Fibroblast of skin of right quadriceps (primary cell): ENCODE measurements around the gene AKAP6.
"Not testable (repeated sequence)": the region's sequence is repeated elsewhere in the genome, so short reads cannot be mapped to it uniquely, and the experiment has no call there.

Source experiments
- DNase-seq: peaks from one replicate; pipeline ENCODE4 v3.0.0-alpha.2; 2013

AKAP6 gene

DNA sequence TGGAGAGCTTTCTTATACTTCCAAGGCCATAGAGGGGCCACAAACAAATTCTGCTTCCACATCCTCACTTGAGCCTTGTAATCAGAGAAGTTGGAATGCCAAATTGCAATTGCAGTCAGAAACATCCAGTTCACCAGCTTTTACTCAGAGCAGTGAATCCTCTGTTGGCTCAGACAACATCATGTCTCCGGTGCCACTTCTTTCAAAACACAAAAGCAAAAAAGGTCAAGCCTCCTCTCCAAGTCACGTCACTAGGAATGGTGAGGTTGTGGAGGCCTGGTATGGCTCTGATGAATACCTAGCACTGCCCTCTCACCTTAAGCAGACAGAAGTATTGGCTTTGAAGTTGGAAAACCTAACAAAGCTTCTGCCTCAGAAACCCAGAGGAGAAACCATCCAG is 217.1 kb downstream of the AKAP6 start:
- no peak for DNase-seq

DNA sequence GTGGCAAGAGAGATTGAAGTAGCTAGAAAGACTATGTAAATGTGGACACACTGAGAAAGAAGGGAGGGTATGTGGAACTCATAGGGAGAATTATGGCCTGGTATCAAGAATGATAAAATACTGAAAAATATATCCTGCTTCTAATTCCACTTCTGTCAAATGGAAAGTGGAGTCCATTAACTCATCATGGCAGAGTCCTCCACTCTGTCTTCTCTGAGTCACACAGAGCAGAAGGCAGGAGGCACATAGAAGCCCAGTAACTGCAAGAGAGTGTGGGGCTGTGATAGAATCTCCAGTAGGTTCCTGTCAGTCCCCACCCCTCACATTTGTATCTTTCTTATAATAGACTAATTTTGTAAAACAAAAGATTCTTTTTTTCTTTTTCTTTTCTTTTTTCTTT is 223.7 kb downstream of the AKAP6 start:
- no peak for DNase-seq

DNA sequence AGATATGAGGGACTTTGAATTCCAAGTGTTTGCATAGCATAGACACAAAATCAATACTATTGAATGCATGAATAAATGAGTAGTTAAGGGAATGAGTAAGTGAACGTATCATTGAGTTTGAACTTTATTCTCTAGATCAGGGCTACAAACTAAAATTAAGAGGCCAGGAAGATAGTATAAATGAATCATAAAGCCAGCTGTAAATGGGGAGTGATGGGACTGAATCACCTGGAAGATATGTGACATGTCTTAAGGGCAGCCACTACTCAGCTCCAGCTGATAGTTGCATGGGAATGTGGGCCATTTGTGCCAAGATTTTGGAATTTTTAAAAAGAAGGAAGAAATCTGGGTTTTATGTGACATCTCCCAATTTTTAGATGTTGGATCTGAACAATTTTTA is 229.9 kb downstream of the AKAP6 start:
- peak; percentile 42 for DNase-seq

DNA sequence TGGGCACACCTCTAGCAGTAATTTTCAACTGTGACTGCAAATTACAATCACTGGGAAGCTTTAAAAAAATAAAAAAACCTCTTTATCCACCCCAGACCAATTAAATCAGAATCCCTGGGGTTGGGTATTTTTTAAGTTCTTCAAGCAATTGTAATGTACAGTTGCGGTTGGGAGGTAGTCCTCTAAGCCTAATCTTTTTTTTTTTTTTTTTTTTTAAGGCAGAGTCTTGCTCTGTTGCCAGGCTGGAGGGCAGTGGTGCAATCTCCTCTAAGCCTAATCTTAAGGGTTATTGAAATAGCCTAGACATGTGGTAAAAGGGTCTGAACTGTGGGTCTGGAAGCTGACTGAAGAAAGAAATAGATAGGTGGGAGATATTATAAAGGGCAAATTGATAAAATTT is 230.5 kb downstream of the AKAP6 start:
- peak; percentile 19 for DNase-seq

DNA sequence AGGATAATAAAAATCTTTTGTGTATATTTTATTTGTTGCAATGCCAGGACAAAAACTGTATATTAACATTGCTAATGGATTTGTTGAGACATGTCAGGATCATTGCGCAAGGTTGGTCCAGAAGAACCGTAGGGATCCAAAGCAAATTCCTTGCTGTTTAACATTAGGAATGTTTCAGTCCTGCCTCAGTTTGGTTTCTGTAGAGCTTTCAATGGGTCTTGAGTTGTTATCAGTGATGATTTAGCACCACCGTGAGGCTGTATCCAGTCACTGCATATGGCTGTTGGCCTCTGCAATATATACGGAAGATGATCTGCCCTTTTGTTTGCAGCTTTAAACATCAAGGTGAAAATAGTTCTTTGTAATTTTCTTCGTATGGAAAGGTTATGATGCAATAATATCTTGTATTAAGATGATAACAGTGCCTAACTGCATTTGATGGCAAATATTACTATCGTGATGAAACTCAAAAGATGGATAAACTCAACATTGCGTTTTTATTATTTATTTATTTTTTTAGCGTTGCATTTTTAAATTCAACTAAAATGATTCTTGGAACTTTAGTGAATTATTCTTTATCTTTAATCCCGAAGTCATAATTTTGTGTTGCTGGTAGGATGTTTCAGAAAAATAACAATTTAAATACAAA is 231.2 kb downstream of the AKAP6 start:
- peak; percentile 83 for DNase-seq

DNA sequence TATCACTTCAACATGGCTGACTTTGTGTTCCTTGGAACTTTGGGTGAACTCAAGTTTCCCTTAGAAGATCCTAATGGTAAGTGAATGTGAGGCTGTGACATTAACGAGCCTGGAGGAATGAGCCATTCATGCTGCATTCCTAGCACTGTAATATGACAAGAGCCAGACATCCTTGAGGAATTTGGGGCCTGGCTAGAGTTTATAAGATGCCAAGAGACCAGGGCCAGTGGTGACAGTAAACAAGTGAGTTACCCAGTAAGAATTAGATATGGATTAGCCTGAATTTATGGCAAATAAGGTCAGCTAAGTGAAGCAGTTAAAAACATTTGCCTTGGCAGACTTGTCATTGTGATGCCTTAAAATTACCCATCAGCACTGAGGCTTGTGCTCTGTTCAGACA is 232.4 kb downstream of the AKAP6 start:
- DNase-seq, result peak; percentile 93

DNA sequence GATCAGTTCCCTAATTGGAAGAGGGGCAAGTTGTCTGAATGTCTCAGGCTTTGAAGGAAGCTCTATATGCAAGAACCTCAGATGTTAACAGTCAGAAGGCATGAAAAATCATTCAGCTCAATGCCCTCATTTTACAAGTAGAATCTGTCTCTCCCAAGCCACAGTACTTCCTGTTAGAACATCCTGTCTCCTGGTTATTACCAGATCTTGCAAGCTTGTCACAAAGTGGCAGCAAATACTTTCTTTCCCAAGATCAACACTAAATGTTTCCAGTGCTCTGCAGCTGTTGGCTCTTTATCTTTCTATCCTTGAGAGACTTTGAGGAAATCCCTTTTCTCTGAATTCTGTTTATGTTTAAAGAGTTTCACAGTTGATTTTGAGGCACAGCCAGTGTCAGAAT is 235.5 kb downstream of the AKAP6 start:
- DNase-seq, result peak; percentile 33

DNA sequence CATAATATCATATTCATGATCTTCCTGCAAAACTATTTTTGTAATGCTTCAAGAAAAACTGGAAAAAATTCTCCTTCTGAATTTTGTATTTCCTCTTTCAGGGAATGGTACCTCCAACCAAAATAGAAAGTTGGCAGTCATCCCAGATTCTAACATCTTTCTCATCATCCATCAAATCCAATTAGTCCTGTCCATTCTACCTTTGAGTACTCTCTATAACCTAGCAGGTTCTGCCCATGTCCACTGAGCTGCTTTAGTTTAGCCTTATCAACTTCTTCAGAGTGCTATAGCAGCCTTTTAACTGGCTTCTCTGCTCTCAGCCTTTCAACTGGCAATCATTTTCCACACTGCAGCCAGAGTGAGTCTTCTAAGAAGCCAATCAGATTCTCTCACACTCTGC is 236.2 kb downstream of the AKAP6 start:
- DNase-seq, result peak; percentile 18

DNA sequence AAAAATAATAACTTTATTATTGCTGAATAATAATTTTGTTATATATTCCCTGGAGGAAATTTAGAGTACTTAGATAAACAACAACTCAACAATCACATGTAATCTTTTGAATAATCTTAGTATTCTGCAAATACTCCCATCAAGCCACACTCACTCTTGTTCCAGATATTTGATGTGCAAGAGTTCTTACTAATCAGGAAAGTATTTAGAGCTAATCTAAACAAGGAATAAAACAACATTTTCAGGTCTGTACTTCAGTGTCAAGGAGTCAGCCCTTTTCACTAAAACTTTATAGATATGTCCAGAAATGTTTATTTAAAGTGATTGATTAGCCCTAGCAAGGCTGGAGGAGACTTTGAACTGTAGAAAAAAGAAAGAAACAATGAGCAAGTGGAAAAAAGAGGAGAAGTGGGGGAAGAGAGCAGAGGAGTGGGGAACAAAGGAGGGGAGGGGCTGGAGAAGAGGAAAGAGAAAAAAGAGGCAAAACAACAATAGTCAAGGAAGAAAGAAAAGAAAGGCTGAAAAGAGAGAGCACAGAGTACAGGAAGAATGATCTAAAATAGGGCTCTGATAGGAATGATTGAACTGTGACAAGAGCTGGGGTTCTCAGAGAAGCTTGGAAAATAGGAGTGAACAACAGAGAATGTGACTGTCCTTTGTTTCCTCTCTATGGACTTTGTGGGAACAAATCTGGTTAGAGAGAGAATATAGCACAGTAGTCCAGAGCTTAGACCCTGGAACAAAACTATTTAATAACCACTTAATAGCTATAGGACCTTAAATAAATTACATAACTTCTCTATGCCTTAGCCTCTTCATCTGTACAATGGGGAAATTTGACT is 238.7 kb downstream of the AKAP6 start:
- peak; percentile 61 for DNase-seq

DNA sequence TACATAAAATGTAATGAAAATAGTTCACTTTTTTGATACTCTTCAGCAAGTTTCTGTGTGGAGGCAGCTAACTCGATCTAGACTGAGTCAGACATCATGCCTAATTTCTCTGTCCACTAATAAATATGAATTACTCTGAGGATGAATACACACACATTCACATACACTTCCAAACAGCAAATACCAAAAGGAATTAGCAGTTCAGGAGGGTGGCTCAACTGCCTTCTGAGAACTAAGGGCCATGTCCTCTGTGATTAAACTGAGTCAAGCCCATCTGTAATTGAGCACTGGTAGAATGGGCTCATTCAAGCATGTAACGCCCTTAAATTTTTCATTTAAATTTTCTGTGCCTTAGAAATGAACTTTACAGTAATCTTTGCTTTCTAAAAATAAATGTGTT is 242.5 kb downstream of the AKAP6 start:
- DNase-seq, result no peak

DNA sequence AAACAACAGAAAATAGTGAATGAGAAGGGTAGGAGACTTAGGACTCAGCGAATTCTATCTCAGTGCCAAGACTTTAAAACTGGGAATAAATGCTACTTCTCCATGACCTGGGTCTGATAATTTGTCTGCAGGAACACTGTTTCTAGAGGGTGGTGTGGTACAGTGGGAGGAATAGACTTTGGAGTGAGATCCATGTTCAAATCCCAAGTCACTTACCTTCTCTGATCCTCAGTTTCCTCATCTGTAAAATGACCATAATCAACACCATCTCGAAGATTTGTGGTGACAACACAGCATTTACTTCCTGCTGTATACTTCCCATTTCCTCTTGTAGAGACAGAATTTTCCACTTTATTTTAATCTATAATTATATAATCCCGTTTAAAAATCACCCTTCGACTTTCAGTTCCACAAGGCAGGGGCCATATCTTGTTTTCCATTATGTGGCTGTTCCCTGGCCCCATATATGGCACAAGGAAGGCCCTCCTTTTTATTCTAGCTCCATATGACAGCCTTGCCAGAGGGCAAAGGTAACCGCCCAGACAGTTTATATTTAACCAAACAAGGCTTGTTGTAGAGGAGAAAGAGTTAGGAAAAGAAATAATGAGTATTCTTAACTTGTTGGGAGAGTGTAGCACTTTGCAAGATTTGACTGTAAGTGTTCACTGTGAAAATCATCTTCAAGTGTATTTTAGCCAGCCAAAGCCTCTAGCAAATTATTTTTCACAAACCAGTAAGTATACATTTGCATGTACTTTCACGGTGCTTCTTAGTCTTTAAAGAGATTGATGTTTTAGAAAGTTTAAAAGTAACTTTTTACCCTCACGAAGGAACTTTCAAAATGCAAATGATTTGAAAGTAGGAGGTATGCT is 243.1 kb downstream of the AKAP6 start:
- DNase-seq, result no peak

DNA sequence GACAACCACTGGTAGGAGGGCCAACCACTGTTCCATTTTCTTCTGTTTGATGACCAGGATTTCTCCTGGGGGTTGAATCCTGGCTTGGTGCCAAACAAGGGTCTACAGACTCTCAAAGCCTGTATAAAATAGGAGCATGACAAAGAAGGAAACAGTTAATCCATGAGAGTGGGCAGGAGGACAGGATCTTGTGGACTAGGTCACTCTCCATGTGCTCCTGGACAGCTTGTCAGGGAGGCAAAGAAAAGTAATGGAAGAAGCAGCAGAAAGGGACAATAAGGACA is 243.7 kb downstream of the AKAP6 start:
- DNase-seq, result no peak

DNA sequence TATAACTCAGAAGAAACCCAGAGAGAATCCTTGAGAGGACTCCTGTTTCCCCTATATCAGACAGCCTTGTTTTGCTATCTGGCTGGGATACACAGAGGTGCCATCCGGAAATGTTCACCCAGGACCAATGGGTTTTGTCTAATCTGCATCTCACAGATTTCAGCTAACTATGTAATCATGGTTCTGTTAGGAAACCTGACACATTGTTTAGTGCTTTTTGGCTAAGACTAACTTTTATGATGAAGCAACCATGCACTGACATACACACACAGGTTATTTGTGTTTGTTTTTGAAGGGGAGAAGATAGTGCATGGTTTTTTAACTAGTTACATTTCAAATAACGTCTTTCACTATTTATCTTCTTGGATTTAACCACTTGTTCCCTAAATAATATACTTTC is 245.2 kb downstream of the AKAP6 start:
- DNase-seq, result no peak

DNA sequence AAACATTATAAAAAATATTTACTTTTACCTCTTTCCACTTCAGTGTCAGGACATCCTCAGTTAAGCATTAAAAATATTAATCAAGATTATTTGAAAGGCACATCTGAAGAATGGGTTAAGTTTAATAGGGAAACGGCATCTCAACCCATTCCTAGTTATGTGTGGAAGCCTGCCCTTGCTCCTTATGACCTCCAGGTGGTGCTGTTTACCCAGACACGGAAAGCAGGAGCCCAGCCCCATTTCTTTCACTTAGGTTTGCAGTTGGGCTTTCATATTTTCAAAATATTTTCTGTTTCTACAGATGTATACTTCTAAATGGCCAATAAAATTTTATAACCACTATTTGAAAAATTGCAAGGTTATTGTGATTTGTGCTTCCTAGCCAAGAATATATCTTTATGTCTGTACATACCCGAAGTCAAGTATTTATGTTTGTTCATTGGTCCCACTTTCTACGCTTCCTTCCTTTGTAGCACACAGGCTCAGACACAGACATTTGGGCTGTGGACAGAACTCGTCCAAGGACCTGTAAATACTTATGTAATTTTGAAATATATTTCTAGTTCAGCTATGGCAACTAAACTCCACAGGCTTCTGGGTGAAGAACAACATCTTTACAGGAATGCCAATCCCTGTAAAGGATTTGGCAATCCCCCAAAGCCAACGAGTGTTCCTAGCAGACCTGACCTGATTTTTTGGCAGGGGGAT is 247.1 kb downstream of the AKAP6 start:
- DNase-seq, result peak; percentile 66

DNA sequence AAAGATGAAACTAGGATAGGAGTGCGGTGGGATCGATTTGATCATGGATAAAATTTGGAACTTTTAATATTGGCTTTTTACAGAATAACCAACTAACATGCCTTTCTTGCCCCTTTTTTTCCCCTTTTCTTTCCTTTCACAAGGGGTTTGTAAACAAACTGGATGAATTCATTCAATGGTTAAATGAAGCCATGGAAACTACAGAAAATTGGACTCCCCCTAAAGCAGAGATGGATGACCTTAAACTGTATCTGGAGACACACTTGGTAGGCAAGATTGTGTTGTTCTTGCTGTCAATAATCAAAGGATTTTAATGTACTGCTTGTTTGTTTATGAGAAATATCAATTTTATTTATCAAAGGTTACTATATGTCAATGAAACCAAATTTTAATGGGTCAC is 247.9 kb downstream of the AKAP6 start:
- no peak for DNase-seq

DNA sequence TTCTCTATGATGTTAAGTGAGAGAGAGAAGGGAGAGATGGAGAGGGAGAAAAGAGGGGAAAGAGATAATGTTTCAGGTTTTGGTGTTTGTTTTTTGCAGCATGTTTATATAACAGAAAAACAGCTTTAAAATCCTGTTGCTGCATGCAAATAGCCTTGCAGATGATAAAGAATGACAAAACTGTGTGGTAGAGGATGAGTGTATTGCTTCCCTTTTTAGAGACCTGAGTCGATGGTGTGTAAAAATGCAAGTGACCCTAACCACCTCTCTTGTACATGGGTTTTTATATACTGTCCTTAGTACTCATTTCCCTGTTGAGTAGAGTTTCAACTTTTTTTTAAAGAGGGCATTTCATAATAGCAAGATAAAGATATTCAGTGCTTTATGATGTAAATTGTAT is 249.1 kb downstream of the AKAP6 start:
- DNase-seq, result no peak

DNA sequence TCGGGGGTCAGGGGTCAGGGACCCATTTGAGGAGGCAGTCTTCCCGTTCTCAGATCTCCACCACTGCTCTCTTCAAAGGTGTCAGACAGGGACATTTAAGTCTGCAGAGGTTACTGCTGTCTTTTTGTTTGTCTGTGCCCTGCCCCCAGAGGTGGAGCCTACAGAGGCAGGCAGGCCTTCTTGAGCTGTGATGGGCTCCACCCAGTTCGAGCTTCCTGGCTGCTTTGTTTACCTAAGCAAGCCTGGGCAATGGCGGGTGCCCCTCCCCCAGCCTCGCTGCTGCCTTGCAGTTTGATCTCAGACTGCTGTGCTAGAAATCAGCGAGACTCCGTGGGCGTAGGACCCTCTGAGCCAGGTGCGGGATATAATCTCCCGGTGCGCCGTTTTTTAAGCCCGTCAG is 254.3 kb downstream of the AKAP6 start:
- DNase-seq, result not testable (repeated sequence)

DNA sequence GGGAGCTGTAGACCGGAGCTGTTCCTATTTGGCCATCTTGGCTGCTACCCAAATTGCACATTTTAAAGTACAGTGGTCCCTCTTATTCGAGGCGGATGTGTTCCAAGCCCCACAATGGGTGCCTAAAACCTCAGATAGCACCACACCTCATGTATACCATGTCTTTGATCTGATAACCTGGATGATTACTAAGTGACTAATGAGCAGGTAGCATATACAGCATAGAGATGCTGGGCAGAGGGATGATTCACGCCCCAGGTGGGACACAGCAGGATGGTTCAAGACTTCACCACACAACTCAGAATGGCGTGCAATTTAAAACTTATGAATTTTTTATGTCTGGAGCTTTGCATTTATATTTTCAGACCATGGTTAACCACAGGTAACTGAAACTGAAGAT is 255.0 kb downstream of the AKAP6 start:
- DNase-seq, result no peak

DNA sequence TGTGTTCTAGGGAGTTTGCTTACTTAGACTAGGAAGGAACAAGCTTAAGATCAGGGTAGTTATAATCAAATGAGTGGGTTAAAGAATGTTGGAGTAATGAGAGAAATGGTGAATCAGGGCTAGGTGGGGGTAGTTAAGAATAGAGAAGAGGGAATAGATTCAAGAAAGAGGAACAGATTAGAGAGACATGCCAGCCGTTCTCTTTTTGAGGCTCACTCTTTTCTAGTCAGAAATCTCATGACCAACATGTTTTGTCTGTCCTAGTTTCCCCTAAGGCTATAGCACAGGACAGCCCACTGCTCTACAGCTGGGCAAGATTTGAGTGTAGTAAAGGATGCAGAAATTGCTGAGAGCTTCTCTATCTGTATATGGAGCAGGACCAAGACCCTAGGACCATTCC is 258.4 kb downstream of the AKAP6 start:
- DNase-seq, result no peak

DNA sequence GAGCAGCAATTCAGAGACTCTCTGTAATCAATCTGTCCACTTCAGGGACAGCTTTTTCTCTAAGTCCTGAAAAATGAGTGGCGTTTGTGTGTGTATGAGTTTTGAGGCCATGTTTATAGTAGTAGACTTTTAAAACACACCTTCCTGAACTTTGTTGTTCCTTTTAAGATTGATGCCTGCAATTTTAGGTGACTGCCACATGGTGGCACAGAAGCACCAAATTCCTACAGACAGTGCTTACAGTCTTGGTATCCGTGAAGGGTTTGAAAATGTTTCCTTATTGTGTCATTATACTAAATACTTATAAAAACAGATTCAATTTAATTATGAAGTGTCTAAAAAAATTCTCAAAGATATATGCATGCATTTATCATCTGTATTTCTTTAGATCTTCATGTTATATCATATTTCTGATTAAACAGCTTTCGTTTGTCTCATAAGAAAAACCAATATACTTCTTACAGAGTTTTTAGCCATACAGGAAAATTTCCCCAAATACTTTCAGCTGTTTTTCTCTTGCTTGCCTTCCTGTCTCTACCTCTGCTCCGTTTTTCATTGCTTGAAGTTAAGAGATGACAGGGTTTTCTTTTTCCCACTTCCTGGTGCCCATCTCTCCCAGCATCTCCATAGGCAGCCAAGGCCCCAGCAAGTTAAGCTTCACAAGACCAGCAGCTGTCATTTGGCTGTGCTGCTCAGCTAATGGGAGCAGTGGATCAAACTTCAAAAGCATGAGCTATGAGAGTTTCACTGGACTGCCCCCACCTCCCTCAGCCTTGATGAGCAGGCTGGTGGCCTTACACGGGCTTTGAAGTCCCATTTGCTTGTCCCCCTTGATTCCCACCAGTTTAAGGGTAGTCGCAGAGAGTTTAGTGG is 259.6 kb downstream of the AKAP6 start:
- DNase-seq, result peak; percentile 59

DNA sequence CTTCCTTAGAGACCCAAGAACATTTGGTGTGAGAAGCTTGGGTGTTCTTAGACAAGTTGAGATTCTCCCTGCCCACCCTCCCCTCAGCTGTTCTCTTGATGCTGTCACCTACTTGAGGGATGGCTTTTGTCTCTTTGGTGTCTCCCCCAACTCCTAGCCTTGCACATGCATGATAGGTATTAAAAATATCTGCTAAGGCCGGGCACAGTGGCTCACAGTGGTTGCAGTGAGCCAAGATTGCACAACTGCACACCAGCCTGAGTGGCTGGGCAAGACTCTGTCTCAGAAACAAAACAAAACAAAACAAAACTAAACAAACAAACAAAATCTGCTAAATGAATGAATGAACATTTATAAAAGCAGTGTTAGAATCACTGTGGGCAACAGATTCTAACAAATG is 261.1 kb downstream of the AKAP6 start:
- no peak for DNase-seq

DNA sequence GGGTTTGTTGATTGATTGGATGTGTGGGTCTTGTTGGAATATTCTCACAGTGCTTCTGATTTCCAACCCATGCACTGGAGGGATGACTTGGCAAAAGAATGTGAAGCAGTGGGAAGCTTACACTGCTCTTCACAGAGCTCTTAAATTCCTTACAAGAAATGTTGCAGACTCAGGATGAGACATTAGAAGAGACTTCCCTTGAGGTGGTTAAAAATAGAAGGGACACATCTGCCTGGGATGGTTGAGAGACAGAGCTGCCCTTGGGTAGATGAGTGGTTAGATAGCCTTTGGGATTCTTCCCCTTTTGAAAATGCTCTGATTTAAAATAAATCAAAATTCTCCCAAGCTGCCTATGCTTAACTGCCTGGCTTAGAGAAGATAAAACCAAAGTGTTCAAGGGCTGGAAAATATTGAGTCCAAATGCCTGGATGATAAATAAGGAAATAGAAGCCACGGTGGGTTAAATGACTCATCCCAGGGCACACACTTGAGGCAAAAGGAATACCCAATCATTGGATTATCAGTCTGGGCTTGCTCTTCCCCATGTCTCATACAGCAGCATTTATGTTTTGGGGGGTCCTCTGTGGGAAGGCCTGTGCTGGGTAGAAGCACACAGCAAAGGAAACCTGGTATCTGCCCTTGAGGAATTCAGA is 264.3 kb downstream of the AKAP6 start:
- DNase-seq, result peak; percentile 96
